WTC11 (cell line): Measurements from ENCODE around the gene PNPT1.

Source experiments
- CTCF ChIP-seq: fragments of 200-600 bp; IDR thresholded peaks from 2 replicates; pipeline ENCODE4 v1.8.0; 2022; ENCODE audit warnings: antibody characterized with exemption
- FOXK1 ChIP-seq: sonication (generic); formaldehyde crosslinking; IDR thresholded peaks from 2 replicates; pipeline ENCODE4 v1.8.0; 2022; ENCODE audit warnings: mild to moderate bottlenecking, moderate library complexity, missing genetic modification reagents
- JUN ChIP-seq: sonication (generic); formaldehyde crosslinking; IDR thresholded peaks from 2 replicates; pipeline ENCODE4 v1.8.0; 2023; ENCODE audit warnings: mild to moderate bottlenecking, missing genetic modification reagents
- NFE2L1 ChIP-seq: sonication (generic); formaldehyde crosslinking; IDR thresholded peaks from 2 replicates; pipeline ENCODE4 v1.8.1; 2023; ENCODE audit warnings: missing genetic modification reagents
- NR2C2 ChIP-seq: sonication (generic); formaldehyde crosslinking; IDR thresholded peaks from 2 replicates; pipeline ENCODE4 v1.8.0; 2022; ENCODE audit warnings: mild to moderate bottlenecking, missing genetic modification reagents

- no peak for TF ChIP-seq CTCF
- no peak for TF ChIP-seq NR2C2 (CRISPR knock-in tag)
- no peak for TF ChIP-seq NFE2L1 (CRISPR knock-in tag)
- no peak for TF ChIP-seq FOXK1 (CRISPR knock-in tag)
- no peak for TF ChIP-seq JUN (CRISPR knock-in tag)
These were observed 39.2 kb upstream of the PNPT1 start for GRCh38 chr2:55732854-55733253.
